H1 (cell line): Measurements from ENCODE around the gene OSCAR. TPM values are rescaled to one million over a fixed set of nuclear protein-coding genes. Genes with fewer than 3 reads are reported as not detected.

ENCODE experiments used
- CTCF ChIA-PET: fragments of 300-600 bp; sonication (Branson Sonifier 250); formaldehyde crosslinking; loops from one replicate; lab custom pipeline; 2021; ENCODE audit not compliant: partially characterized antibody; lab: Charles Lee
- POLR2A ChIA-PET: fragments of 300-600 bp; sonication (Branson Sonifier 250); formaldehyde crosslinking; loops from one replicate; lab custom pipeline; 2021; ENCODE audit warnings: inconsistent platforms; ENCODE audit not compliant: partially characterized antibody; lab: Charles Lee
- DNase-seq, 2 experiments: peaks; one replicate each; pipeline versions ENCODE4 v3.0.0 to v3.0.0-alpha.2; 2010 to 2022; ENCODE audit warnings: low spot score in 2 of 2, low read depth in 1 of 2, mixed read lengths in 1 of 2
- FAIRE-seq: peaks from 2 replicates; lab custom pipeline; 2011; peaks lifted over from hg19 to GRCh38; lab: Jason Lieb, UNC
- H2AFZ ChIP-seq: 2 replicates; pipeline ENCODE4 v1.8.1; 2012; ENCODE audit warnings: low read length, inconsistent platforms
- H2AK5ac ChIP-seq: 2 replicates; pipeline ENCODE4 v1.6.1; 2013; ENCODE audit warnings: low read depth, low read length
- H2BK120ac ChIP-seq: replicated peaks from 2 replicates; pipeline ENCODE3; 2013; ENCODE audit warnings: low read depth, low read length, inconsistent platforms
- H2BK12ac ChIP-seq: 2 replicates; pipeline ENCODE4 v1.6.1; 2013; ENCODE audit warnings: low read depth, low read length
- H2BK15ac ChIP-seq: 2 replicates; pipeline ENCODE4 v1.6.1; 2013; ENCODE audit warnings: low read length
- H2BK20ac ChIP-seq: 2 replicates; pipeline ENCODE4 v1.6.1; 2013; ENCODE audit warnings: low read length
- H2BK5ac ChIP-seq: 2 replicates; pipeline ENCODE4 v1.6.1; 2013; ENCODE audit warnings: low read depth, low read length
- H3K14ac ChIP-seq: 2 replicates; pipeline ENCODE4 v1.6.1; 2013; ENCODE audit warnings: inconsistent platforms; ENCODE audit not compliant: insufficient read length
- H3K18ac ChIP-seq: 2 replicates; pipeline ENCODE4 v1.6.1; 2013; ENCODE audit warnings: low read length; ENCODE audit errors: extremely low read depth
- H3K23ac ChIP-seq: 2 replicates; pipeline ENCODE4 v1.6.1; 2013; ENCODE audit warnings: inconsistent platforms; ENCODE audit not compliant: insufficient read length
- H3K23me2 ChIP-seq: 2 replicates; pipeline ENCODE4 v1.6.1; 2013; ENCODE audit warnings: low read depth, low read length
- H3K27ac ChIP-seq: 2 replicates; pipeline ENCODE4 v1.6.1; 2011; ENCODE audit warnings: low read depth, low read length, inconsistent platforms
- H3K27me3 ChIP-seq, 4 experiments: replicated peaks in 1 of 4; 1 replicate in 1 of 4; 2 replicates in 3 of 4; pipeline versions ENCODE4 v1.6.1 to v1.8.1; 2011 to 2013; ENCODE audit warnings: low read length in 3 of 4, mild to moderate bottlenecking in 3 of 4, inconsistent platforms in 2 of 4, mixed read lengths in 2 of 4, moderate library complexity in 1 of 4; ENCODE audit not compliant: control insufficient read depth in 3 of 4, insufficient read depth in 3 of 4; ENCODE audit errors: extremely low read depth in 1 of 4
- H3K36me3 ChIP-seq, 4 experiments: 2 replicates each; pipeline versions ENCODE4 v1.6.1 to v1.8.1; 2011 to 2013; ENCODE audit warnings: mild to moderate bottlenecking in 4 of 4, low read length in 3 of 4, moderate library complexity in 2 of 4, control low read depth in 1 of 4, inconsistent platforms in 1 of 4; ENCODE audit not compliant: insufficient read depth in 4 of 4, control insufficient read depth in 2 of 4
- H3K4ac ChIP-seq: replicated peaks from 2 replicates; pipeline ENCODE3; 2013; ENCODE audit warnings: low read length, low read depth, mixed read lengths, inconsistent platforms; ENCODE audit not compliant: insufficient read length
- H3K4me1 ChIP-seq, 4 experiments: replicated peaks in 1 of 4; 1 replicate in 1 of 4; 2 replicates in 3 of 4; pipeline versions ENCODE4 v1.6.1 to v1.8.1; 2011 to 2013; ENCODE audit warnings: low read length in 3 of 4, inconsistent platforms in 2 of 4, mixed read lengths in 1 of 4; ENCODE audit not compliant: insufficient read depth in 4 of 4, control insufficient read depth in 3 of 4
- H3K4me2 ChIP-seq, 2 experiments: 2 replicates each; pipeline versions ENCODE4 v1.6.1 to v1.8.1; 2011 to 2013; ENCODE audit warnings: low read depth in 2 of 2, low read length in 2 of 2, control low read depth in 1 of 2, inconsistent platforms in 1 of 2, mild to moderate bottlenecking in 1 of 2; ENCODE audit not compliant: insufficient read depth in 1 of 2
- H3K4me3 ChIP-seq, 4 experiments: fragments of 200-600, 300-600 bp in 1 of 4; sonication (generic), shearing (Covaris generic), sonication (Bioruptor Twin) in 1 of 4; 2 replicates each; pipeline versions ENCODE4 v1.5.1 to v1.8.1; 2011 to 2016; ENCODE audit warnings: low read length in 4 of 4, low read depth in 3 of 4, control low read depth in 2 of 4, inconsistent platforms in 2 of 4, mild to moderate bottlenecking in 2 of 4, mixed read lengths in 1 of 4, moderate library complexity in 1 of 4; ENCODE audit not compliant: insufficient read depth in 2 of 4; ENCODE audit errors: extremely low read depth in 1 of 4
- H3K56ac ChIP-seq: replicated peaks from 2 replicates; pipeline ENCODE3; 2013; ENCODE audit warnings: low read depth, mild to moderate bottlenecking, mixed read lengths, low read length, inconsistent platforms; ENCODE audit not compliant: insufficient read length
- H3K79me1 ChIP-seq: 2 replicates; pipeline ENCODE4 v1.6.1; 2013; ENCODE audit warnings: low read depth, low read length, control low read depth
- H3K79me2 ChIP-seq, 2 experiments: 2 replicates each; pipeline versions ENCODE4 v1.6.1 to v1.8.1; 2012 to 2013; ENCODE audit warnings: low read length in 2 of 2, mild to moderate bottlenecking in 2 of 2, inconsistent platforms in 1 of 2; ENCODE audit not compliant: insufficient read depth in 2 of 2, control insufficient read depth in 1 of 2
- H3K9ac ChIP-seq, 4 experiments: replicated peaks in 1 of 4; 1 replicate in 1 of 4; 2 replicates in 3 of 4; pipeline versions ENCODE4 v1.6.1 to v1.8.1; 2011 to 2013; ENCODE audit warnings: low read depth in 3 of 4, low read length in 3 of 4, control low read depth in 2 of 4, mild to moderate bottlenecking in 2 of 4, moderate library complexity in 2 of 4, inconsistent platforms in 1 of 4; ENCODE audit errors: extremely low read depth in 1 of 4
- H3K9me3 ChIP-seq, 2 experiments: 2 replicates each; pipeline versions ENCODE4 v1.6.1 to v1.8.1; 2012 to 2013; ENCODE audit warnings: mild to moderate bottlenecking in 2 of 2, moderate library complexity in 2 of 2, control low read depth in 1 of 2, inconsistent platforms in 1 of 2, low read depth in 1 of 2, low read length in 1 of 2, mixed read lengths in 1 of 2; ENCODE audit not compliant: insufficient read depth in 2 of 2
- H4K20me1 ChIP-seq, 2 experiments: replicated peaks in 1 of 2; 2 replicates each; pipeline versions ENCODE3 to v1.8.1; 2011 to 2013; ENCODE audit warnings: inconsistent platforms in 2 of 2, low read length in 2 of 2, mild to moderate bottlenecking in 1 of 2; ENCODE audit not compliant: insufficient read depth in 2 of 2, control insufficient read depth in 1 of 2
- H4K5ac ChIP-seq: 2 replicates; pipeline ENCODE4 v1.6.1; 2013; ENCODE audit warnings: low read length, low read depth, mixed read lengths, inconsistent platforms; ENCODE audit not compliant: insufficient read length
- H4K8ac ChIP-seq: 2 replicates; pipeline ENCODE4 v1.8.0; 2013; ENCODE audit warnings: mild to moderate bottlenecking, moderate library complexity, low read length, inconsistent platforms; ENCODE audit not compliant: insufficient read depth; ENCODE audit errors: extremely low read depth
- H4K91ac ChIP-seq: replicated peaks from 2 replicates; pipeline ENCODE3; 2013; ENCODE audit warnings: low read length, mixed read lengths, inconsistent platforms; ENCODE audit not compliant: insufficient read length
- CBX5 ChIP-seq: fragments of 300-800, 300-1000 bp; sonication (generic); IDR thresholded peaks from 2 replicates; pipeline ENCODE4 v1.7.1; 2016; ENCODE audit warnings: antibody characterized with exemption, low read length, low read depth
- CTBP2 ChIP-seq: IDR thresholded peaks from 2 replicates; pipeline ENCODE4 v1.7.0; 2011; ENCODE audit warnings: borderline replicate concordance, mild to moderate bottlenecking, moderate library complexity, mixed read lengths, low read length; ENCODE audit not compliant: insufficient read depth, insufficient read length
- EGR1 ChIP-seq: IDR thresholded peaks from 2 replicates; pipeline ENCODE4 v1.6.1; 2011; ENCODE audit warnings: low read depth, low read length, borderline replicate concordance
- KDM4A ChIP-seq: IDR thresholded peaks from one replicate; pipeline ENCODE4 v1.7.1; 2012; ENCODE audit warnings: low read depth, mild to moderate bottlenecking, moderate library complexity, low read length, inconsistent platforms; ENCODE audit not compliant: severe bottlenecking
- MAFK ChIP-seq: IDR thresholded peaks from 2 replicates; pipeline ENCODE4 v1.6.1; 2012; ENCODE audit warnings: low read depth, mild to moderate bottlenecking, improper control_type of control experiment, low read length
- PHF8 ChIP-seq: fragments of 200-600 bp; sonication (generic); conservative IDR thresholded peaks from 2 replicates; pipeline ENCODE4 v1.7.1; 2012; ENCODE audit warnings: low read depth, mild to moderate bottlenecking, inconsistent platforms, low read length, moderate library complexity
- RAD21 ChIP-seq, 2 experiments: IDR thresholded peaks in 1 of 2; conservative IDR thresholded peaks in 1 of 2; 2 replicates each; pipeline ENCODE4 v1.6.1; 2011; ENCODE audit warnings: low read depth in 2 of 2, low read length in 2 of 2, improper control_type of control experiment in 1 of 2, inconsistent platforms in 1 of 2, mild to moderate bottlenecking in 1 of 2, moderate library complexity in 1 of 2
- SP4 ChIP-seq: IDR thresholded peaks from 2 replicates; pipeline ENCODE4 v1.6.1; 2012; ENCODE audit warnings: low read length, inconsistent platforms
- TAF1 ChIP-seq: IDR thresholded peaks from 2 replicates; pipeline ENCODE4 v1.6.1; 2011; ENCODE audit warnings: mild to moderate bottlenecking, low read depth, low read length
- WGBS, 2 experiments: shearing (Covaris generic) in 1 of 2; methylation state at CpG; one replicate each; pipeline versions ENCODE4 v1.1.6 to v1.1.7; 2013 to 2015; ENCODE audit warnings: low lambda C conversion rate in 2 of 2, mixed read lengths in 2 of 2, inconsistent platforms in 1 of 2, low coverage in 1 of 2, missing lambda C conversion rate in 1 of 2; ENCODE audit not compliant: insufficient replicate concordance in 2 of 2, insufficient coverage in 1 of 2, insufficient read length in 1 of 2; ENCODE audit errors: extremely low coverage in 1 of 2, missing lambda C conversion rate in 1 of 2; 5-methylcytosine and 5-hydroxymethylcytosine counted together
- polyA plus RNA-seq, 7 experiments: library from polyadenylated mRNA; depleted of rRNA in 3 of 7; stranded (reverse) in 5 of 7; unstranded in 2 of 7; fragments of >200 nt in 5 of 7; fragments of 200-250 nt in 2 of 7; gene quantifications; 1 replicate in 5 of 7; 2 replicates in 1 of 7; 4 replicates in 1 of 7; pipeline versions ENCODE4 v1.2.1 to v1.2.3, GENCODE V29; 2011 to 2013; ENCODE audit warnings: missing spikeins in 2 of 7, mixed read lengths in 2 of 7
- total RNA-seq: library from RNA; stranded (reverse); fragmentation: NEBNext Ultra II Directional; extraction: Animal tissue kit (Norgen Biotek cat#: 25700); gene quantifications from 2 replicates; pipeline ENCODE4 v1.2.1, GENCODE V29; 2021
- TF ChIP-seq, protein P1 (sequence below), 3 experiments: IDR thresholded peaks; 1 replicate in 2 of 3; 2 replicates in 1 of 3; pipeline versions ENCODE4 v1.5.1 to v1.6.1; 2011; ENCODE audit warnings: low read length in 3 of 3, mild to moderate bottlenecking in 3 of 3, inconsistent platforms in 2 of 3, low read depth in 1 of 3, moderate library complexity in 1 of 3; ENCODE audit not compliant: insufficient read depth in 1 of 3; ENCODE audit errors: control extremely low read depth in 1 of 3

OSCAR gene
- total and polyA plus RNA-seq, 2 of the 8 experiments (the other 6 are each of a cell fraction or from before 2014, with no cell fraction given) = 1.1 TPM

DNA sequence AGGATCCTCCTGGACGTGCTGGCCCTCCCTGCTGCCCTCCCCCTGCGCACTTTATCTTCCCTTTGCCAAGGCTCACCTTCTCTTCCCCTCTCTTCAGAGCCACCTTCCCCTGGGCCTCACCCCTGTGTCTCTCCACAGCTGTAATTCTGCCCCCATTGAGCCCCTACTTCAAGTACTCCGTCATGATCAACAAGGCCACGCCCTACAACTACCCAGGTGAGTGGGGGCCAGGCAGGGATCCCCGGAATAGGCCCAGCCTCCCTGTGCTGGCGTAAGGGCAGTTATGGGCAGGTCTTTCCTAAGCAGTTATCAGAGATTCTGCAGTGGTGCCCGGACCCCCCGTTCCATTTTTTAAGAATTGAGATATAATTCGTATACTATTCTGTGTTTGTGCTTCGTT is 5.2 kb upstream of the OSCAR start:
- no peak overlapping the region for H2BK5ac ChIP-seq
- ChIA-PET CTCF (interaction anchor here (1.0 kb wide), 1 partner anchor 82 kb away, joined by 3 read pairs; no protein-coding TSS in a partner anchor), POLR2A (interaction anchor here (0.6 to 9.2 kb wide), 4 partner anchors 10 to 243 kb away, joined by 3 to 116 read pairs (median 4); partner anchors contain the start of genes PRPF31 and TFPT)
- H3K27me3 ChIP-seq = no peaks in the 10 kb centered on the region
- peaks cover 5% of the 10 kb centered on the region for H3K23me2 ChIP-seq
- peaks cover 16 to 51% (median 41%) of the 10 kb centered on the region in 4 experiments for H3K36me3 ChIP-seq
- no peak for DNase-seq
- H4K20me1 ChIP-seq = peaks cover 3 to 14% of the 10 kb centered on the region in 2 experiments
- H3K14ac ChIP-seq = no peak overlapping the region
- H4K91ac ChIP-seq = no peak overlapping the region
- no peak for FAIRE-seq
- no peak for TF ChIP-seq EGR1
- TF ChIP-seq SP4 = no peak
- TF ChIP-seq, protein P1, sequence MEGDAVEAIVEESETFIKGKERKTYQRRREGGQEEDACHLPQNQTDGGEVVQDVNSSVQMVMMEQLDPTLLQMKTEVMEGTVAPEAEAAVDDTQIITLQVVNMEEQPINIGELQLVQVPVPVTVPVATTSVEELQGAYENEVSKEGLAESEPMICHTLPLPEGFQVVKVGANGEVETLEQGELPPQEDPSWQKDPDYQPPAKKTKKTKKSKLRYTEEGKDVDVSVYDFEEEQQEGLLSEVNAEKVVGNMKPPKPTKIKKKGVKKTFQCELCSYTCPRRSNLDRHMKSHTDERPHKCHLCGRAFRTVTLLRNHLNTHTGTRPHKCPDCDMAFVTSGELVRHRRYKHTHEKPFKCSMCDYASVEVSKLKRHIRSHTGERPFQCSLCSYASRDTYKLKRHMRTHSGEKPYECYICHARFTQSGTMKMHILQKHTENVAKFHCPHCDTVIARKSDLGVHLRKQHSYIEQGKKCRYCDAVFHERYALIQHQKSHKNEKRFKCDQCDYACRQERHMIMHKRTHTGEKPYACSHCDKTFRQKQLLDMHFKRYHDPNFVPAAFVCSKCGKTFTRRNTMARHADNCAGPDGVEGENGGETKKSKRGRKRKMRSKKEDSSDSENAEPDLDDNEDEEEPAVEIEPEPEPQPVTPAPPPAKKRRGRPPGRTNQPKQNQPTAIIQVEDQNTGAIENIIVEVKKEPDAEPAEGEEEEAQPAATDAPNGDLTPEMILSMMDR (IDR thresholded peaks at IDR 0.05; ENCODE audit: control extremely low read depth in 1 of 3, insufficient read depth in 1 of 3, low read depth in 1 of 3, low read length in 3 of 3) = no peak
- no peak for TF ChIP-seq RAD21 (IDR thresholded peaks at IDR 0.05 in 1 of 2, conservative IDR thresholded peaks at IDR 0.05 in 1 of 2; ENCODE audit: low read depth in 2 of 2, low read length in 2 of 2)
- TF ChIP-seq PHF8 = no peak
- no peak for TF ChIP-seq CTBP2
- no peak for TF ChIP-seq TAF1
- no peak for TF ChIP-seq CBX5
- TF ChIP-seq MAFK = no peak
- no peak for TF ChIP-seq KDM4A
- no peak overlapping the region for H3K9ac ChIP-seq
- no peak overlapping the region for H4K8ac ChIP-seq
- no peak overlapping the region for H2BK120ac ChIP-seq
- 91% methylated on average over 10 of the region's 10 CpGs; no CpG with 5 or more reads in 1 of the 2 experiments for WGBS, 2 experiments
- 0 out of 7 replicates have a peak, but pooled peaks cover 0 to 2% (median 0%) of the 10 kb centered on the region in 4 experiments for H3K4me1 ChIP-seq
- H2BK20ac ChIP-seq = no peak overlapping the region
- H3K23ac ChIP-seq = no peak overlapping the region
- H2AK5ac ChIP-seq = no peak overlapping the region
- H3K79me1 ChIP-seq = no peaks in the 10 kb centered on the region; the same call in 1 of the 2 replicates
- peaks cover 0 to 13% of the 10 kb centered on the region in 2 experiments; a peak in 2 of 4 replicates for H3K79me2 ChIP-seq
- H2AFZ ChIP-seq = no peak overlapping the region
- H3K4me2 ChIP-seq = no peak overlapping the region
- no peak overlapping the region for H3K56ac ChIP-seq
- H3K27ac ChIP-seq = no peak overlapping the region
- no peaks in the 10 kb centered on the region for H3K9me3 ChIP-seq
- no peak overlapping the region for H3K4ac ChIP-seq
- no peak overlapping the region for H3K18ac ChIP-seq
- no peak overlapping the region for H3K4me3 ChIP-seq
- H4K5ac ChIP-seq = no peak overlapping the region
- H2BK15ac ChIP-seq = no peak overlapping the region
- H2BK12ac ChIP-seq = no peak overlapping the region
